GM19025 (cell line): ENCODE data around the gene CD22.
"Not testable (repeated sequence)": the region's sequence is repeated elsewhere in the genome, so short reads cannot be mapped to it uniquely, and the experiment has no call there.

Experiments used
- ATAC-seq: cut with Tn5 transposase; IDR thresholded peaks from one replicate; pipeline ENCODE4 v1.9.1; 2021; ENCODE audit warnings: mild to moderate bottlenecking, low read depth, moderate library complexity; ENCODE audit not compliant: unreplicated experiment

CD22 gene

GRCh38 chr19:35328851-35329285 is at the start of gene CD22:
TSS of gene CD22 (plus strand) at chr19:35329187. CDS start at chr19:35332041, 2,854 bp downstream.
- no peak for ATAC-seq

DNA sequence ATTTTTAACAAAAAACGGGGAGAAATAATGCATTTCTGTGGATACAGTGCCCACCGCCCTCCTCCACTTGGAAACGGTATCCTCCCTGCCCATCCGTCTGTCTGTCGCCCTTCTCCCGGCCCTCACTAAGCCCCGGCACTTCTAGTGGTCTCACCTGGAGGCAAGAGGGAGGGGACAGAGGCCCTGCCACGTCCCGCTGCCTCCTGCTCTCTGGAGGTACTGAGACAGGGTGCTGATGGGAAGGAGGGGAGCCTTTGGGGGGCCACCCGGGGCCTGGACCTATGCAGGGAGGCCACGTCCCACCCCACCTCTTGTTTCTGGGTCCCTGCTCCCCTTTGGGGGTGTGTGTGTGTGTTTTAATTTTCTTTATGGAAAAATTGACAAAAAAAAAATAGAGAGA is 49.6 kb upstream of the CD22 start:
- ATAC-seq: no peak

DNA sequence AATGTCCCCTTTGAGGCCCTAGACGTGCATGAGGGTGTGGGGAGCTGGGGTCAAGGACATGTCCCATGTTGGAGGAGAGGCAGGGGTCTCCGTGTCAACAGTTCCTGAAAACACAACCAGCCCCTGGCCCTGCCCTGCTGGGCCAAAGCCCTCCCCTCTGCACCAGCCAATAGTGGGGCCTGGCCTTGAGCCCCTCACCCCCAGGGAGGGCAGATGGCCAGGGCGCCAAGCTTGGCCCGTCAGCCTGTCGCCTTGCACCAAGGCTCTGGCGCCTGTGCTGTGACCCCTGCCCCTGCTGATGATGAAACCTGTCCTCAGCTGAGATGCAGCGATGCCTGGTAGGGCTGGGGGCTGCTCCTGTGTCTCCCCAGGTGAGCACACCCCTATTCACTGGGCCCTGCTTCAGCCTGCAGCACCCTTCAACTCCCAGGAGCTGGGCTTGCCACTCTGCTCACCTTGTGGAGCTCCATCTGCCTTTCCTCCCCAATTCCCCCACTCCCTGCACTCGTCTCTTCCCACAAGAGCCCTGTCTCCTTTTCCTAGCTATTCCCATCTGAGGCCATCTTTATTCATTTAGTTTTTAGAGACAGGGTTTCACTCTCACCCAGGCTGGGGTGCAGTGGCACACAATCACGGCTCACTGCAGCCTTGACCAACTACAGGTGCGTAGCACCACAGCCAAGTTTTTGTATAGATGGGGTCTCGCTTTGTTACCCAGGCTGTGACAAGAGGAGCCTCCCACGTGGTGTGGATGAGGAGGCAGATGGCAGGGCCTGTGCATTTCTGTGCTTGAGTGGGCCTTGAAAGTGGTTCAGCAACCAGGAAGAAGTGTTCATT is 48.8 kb upstream of the CD22 start:
- ATAC-seq: no peak

DNA sequence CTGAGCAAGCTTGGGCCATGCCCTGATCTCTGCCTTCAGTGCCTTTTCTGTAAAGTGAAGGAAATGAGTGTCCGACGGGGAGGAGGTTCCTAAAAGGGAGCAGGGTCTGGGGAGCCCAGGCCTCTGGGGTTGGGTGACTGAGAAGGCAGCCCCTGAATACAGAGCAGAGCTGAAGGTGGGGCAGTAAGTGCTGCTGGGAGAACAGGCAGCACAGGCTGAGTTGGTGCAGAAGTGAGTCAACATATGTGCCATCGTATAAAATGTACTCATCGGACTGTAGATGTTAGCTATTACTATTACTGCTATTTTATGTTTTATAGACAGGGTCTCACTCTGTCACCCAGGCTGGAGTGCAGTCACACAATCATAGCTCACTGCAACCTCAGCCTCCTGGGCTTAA is 47.7 kb upstream of the CD22 start:
- no peak for ATAC-seq

DNA sequence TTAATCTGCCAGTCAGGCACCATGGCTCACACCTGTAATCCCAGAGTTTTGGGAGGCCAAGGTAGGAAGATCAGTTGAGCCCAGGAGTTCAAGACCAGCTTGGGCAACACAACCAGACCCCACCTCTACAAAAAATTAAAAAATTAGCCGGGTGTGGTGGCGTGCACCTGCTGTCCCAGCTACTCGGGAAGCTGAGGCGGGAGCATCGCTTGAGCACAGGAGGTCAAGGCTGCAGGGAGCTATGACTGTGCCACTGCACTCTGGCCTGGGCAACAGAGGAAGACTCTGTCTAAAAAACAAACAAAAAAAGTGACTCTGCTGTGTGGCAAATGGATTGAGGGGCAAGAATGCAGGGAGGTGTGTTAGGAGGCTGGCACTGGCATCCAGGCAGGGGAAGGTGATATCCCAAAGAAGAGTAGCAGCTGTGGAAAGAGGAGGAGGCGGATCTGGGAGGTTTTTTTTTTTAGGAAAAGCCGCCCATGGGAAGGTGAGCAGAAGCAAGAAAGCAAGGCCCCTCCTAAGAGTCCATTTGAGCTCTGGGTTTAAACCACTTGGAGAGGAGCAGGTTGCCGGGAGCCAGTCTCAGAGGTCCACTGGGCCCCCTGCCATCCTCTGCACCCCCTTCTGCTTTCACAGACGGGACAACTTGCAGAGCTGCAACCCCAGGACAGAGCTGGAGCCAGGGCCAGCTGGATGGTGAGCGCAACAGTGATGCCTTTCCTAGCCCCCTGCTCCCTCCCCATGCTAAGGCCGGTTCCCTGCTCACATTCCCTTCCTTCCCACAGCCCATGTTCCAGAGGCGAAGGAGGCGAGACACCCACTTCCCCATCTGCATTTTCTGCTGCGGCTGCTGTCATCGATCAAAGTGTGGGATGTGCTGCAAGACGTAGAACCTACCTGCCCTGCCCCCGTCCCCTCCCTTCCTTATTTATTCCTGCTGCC is 44.6 kb upstream of the CD22 start:
- ATAC-seq: no peak

GRCh38 chr19:35285095-35285449 is 43.9 kb upstream of the CD22 start:
- ATAC-seq: no peak

- ATAC-seq: not testable (repeated sequence)
These were observed 43.5 kb upstream of the CD22 start for GRCh38 chr19:35285465-35285864.

DNA sequence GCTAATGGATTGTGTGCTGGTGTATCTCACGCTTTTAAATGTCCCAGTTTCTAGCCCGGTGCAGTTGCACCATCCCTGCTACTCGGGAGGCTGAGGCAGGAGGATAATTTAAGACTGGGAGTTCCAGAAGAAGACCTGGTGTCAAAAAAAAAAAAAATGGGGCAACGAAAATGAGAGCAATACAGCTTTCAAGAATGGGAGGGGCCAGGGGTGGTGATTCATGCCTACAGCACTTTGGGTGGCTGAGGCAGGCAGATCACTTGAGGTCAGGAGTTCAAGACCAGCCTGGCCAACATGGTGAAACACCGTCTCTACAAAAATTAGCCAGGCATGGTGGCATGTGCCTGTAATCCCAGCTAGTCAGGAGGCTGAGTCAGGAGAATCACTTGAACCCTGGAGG is 42.9 kb upstream of the CD22 start:
- ATAC-seq: not testable (repeated sequence)

DNA sequence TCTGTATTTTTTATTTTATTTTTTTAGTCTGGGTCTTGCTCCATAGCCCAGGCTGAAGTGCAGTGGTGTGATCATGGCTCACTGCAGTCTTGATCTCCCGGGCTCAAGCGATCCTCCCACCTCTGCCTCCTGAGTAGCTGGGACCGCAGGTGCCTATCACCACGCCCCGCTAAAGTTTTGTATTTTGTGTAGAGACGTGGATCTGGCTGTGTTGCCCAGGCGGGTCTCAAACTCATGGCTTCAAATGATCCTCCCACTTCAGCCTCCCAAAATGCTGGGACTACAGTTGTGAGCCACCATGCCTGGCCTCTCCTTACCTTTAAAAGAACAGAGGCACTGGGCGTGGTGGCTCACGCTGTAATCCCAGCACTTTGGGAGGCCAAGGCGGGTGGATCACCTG is 41.3 kb upstream of the CD22 start:
- ATAC-seq: no peak

GRCh38 chr19:35288331-35288730 is 40.7 kb upstream of the CD22 start:
- no peak for ATAC-seq

GRCh38 chr19:35288906-35289305 is 40.1 kb upstream of the CD22 start:
- no peak for ATAC-seq

DNA sequence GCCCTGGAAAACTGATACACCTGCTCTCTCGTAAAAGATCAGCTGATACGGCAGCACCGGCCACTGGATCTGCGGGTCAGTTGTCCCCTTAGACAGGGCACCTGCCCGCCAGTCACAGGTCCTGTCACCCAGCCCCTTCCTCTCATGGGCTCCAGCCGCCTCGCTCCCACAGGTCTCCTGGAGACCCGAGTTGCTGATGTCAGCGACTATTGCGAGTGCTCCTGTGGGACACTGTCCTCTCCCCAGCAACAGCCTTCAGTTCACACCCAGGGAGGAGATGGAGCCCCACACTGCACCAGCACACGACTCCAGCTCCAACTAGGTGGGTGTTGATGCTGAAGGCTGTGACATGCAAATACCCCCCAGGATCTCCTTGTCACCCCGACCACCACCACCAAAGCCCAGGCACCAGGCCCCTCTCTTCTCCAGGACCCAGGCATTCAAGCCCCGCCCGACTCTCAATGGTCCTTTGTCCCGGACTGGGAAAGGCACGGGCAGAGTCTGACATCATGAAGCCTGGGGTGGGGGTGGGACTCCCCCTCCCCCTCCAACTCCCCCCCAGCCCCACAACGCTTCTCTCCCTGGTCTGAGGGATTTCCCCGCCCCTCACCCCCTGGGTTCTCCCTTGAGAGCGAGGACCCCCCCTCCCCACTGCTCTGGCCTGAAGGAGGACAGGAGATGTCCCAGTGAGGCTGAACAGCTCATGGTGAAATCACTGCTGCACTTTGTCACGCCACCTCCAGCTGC is 38.4 kb upstream of the CD22 start:
- ATAC-seq: no peak

- ATAC-seq: no peak
These were observed 37.7 kb upstream of the CD22 start for GRCh38 chr19:35291259-35291658.

GRCh38 chr19:35291916-35292315 is 37.1 kb upstream of the CD22 start, which contains the start of gene MAG:
TSS of gene MAG (plus strand) at chr19:35292161. CDS start at chr19:35295409, 3,248 bp downstream.
- ATAC-seq: no peak

- ATAC-seq: no peak
These were observed 36.3 kb upstream of the CD22 start for GRCh38 chr19:35292421-35293362.

GRCh38 chr19:35293363-35293739 is 35.6 kb upstream of the CD22 start:
- ATAC-seq: no peak

GRCh38 chr19:35293808-35294207 is 35.2 kb upstream of the CD22 start:
- no peak for ATAC-seq

DNA sequence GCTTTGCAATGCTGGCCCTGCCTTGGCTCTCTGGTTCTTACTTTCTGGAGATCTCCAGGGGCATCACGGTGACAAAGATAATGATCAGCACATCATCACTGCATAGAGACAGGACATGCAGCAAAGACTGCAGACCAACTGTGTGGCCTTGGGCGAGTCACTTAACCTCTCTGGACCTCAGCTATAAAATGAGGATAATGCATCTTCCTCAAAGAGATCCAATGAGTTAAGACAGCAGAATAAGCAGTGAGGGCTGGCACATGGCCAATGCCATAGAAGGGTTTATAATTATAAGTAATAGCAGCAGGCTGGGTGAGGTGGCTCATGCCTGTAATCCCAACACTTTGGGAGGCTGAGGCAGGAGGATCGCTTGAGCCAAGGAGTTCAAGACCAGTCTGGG is 34.7 kb upstream of the CD22 start:
- no peak for ATAC-seq
